Fibroblast of pulmonary artery (primary cell): ENCODE results near the gene BCAR3.
A peak's percentile ranks its signal among the peaks of the same experiment; 100 is the strongest.

Experiments used
- DNase-seq: peaks from one replicate; pipeline ENCODE4 v3.0.0-alpha.2; 2010; ENCODE audit warnings: low read depth
- H3K4me3 ChIP-seq: replicated peaks from 2 replicates; pipeline ENCODE4 v1.5.1; 2011; ENCODE audit warnings: low read depth, mild to moderate bottlenecking, control low read depth, low read length, moderate library complexity
- CTCF ChIP-seq: IDR thresholded peaks from 2 replicates; pipeline ENCODE4 v1.5.1; 2011; ENCODE audit warnings: mild to moderate bottlenecking, control low read depth, low read length, inconsistent platforms; ENCODE audit errors: missing control alignments

Gene BCAR3

DNA sequence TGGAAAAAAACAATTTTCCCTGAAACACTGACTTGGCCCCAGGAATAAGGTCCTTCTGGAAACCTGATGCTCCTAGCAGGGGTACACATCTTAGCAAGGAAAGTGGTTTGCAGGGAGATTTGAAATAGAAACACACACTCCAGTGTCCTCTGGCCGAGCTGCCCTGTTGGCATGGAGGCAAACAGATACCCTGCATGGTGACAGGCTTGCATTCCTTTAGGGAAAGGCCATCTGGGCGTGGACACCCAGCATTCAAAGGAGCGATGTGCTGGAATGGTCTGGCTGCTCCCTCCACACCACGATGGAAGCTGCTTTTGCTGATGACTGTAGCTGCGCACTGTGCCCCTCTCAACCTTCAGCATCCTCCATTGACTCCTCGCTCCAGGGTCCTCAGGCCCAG lies 41.5 kb upstream of the BCAR3 start:
- DNase-seq, result no peak
- no peak overlapping the region for H3K4me3 ChIP-seq
- TF ChIP-seq CTCF, result no peak

- no peak overlapping the region for H3K4me3 ChIP-seq
- peak; percentile 56 for DNase-seq
- peak; percentile 18 for TF ChIP-seq CTCF
Observed at GRCh38 chr1:93722081-93723031, 40.7 kb upstream of the BCAR3 start.

GRCh38 chr1:93720956-93721626 lies 39.5 kb upstream of the BCAR3 start:
- TF ChIP-seq CTCF, result no peak
- DNase-seq, result no peak
- H3K4me3 ChIP-seq, result no peak overlapping the region

GRCh38 chr1:93717640-93718039 lies 36.0 kb upstream of the BCAR3 start:
- no peak for TF ChIP-seq CTCF
- DNase-seq, result no peak

DNA sequence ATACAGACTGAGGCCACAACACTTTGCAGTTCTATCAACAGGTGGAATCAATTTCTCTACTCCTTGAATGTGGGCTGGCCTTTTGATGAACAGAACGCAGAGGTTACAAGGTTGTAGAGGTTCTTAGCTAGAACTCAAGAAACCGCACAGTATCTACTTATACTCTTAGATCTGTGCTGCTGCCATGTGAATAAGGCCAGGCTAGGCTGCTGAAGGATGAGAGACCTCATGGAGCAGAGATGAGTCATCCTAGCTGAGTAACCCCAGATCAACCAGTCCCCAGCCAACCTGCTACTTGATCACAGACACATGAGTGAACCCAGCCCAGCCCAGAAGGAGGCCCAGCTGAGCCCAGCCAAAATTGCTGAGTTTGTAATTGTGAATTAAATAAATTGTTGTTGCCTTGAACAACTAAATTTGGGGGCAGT lies 35.3 kb upstream of the BCAR3 start:
- no peak for DNase-seq
- TF ChIP-seq CTCF, result no peak
- no peak overlapping the region for H3K4me3 ChIP-seq

More at GRCh38 chr1:93717640-93718039, 36.0 kb upstream of the BCAR3 start:
- no peak overlapping the region for H3K4me3 ChIP-seq

- TF ChIP-seq CTCF, result no peak
- no peak overlapping the region for H3K4me3 ChIP-seq
- no peak for DNase-seq
Observed at GRCh38 chr1:93716163-93716562, 34.5 kb upstream of the BCAR3 start.
